Measurements from ENCODE around the gene CNTNAP2.

The CNTNAP2 gene

DNA sequence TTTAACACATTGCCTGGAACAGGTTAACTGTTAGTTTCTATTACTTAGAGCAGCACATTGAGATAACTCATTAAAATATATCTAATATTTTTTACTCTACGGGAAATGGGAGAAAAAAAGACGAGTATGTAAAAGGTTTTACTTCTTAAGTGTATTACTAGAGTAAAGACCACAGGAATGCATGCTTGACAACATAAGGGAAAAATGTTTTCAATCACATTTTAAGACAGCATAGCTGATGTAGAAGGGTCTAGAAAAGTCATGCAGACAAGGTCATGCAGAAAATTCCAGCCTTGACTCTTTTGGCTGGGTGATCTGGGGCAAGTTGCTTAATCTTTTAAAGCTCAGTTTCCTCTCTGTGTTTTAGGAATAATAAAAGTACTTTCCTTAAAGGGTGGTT lies 806.2 kb downstream of the CNTNAP2 start:
- H3K79me1 ChIP-seq (ENCODE audit: low read length), result no peaks in the 10 kb centered on the region
- no peaks in the 10 kb centered on the region for H3K79me2 ChIP-seq (ENCODE audit: control insufficient read depth, insufficient read depth, low read length)
- H3K18ac ChIP-seq (ENCODE audit: low read length), result no peak overlapping the region
- no peak overlapping the region for H3K27ac ChIP-seq (ENCODE audit: low read depth, low read length)
- H4K8ac ChIP-seq (ENCODE audit: low read depth, low read length), result no peak overlapping the region
- H3K27me3 ChIP-seq (ENCODE audit: insufficient read depth, low read length, poor library complexity), result no peaks in the 10 kb centered on the region
- H3K4me3 ChIP-seq (ENCODE audit: low read length), result no peak overlapping the region
- H2AK5ac ChIP-seq (ENCODE audit: low read length), result no peak overlapping the region
- H3K4me2 ChIP-seq (ENCODE audit: low read length), result no peak overlapping the region
- H2BK15ac ChIP-seq (replicated peaks; ENCODE audit: low read depth), result no peak overlapping the region
- H2BK120ac ChIP-seq (ENCODE audit: low read depth, low read length), result no peak overlapping the region
- no peak overlapping the region for H3K4ac ChIP-seq (ENCODE audit: low read depth, low read length)
- H3K4me1 ChIP-seq (ENCODE audit: control insufficient read depth, low read depth, low read length), result no peaks in the 10 kb centered on the region
- no peak overlapping the region for H3K9ac ChIP-seq (ENCODE audit: low read length)
- no peak overlapping the region for H3K23ac ChIP-seq (ENCODE audit: low read length)
- WGBS (ENCODE audit: extremely low coverage, insufficient coverage, low lambda C conversion rate), result no CpG with 5 or more reads among the region's 2 CpGs
- H3K56ac ChIP-seq (ENCODE audit: low read length), result no peak overlapping the region
- no peak for DNase-seq
- no peak overlapping the region for H4K5ac ChIP-seq (ENCODE audit: low read length)
- no peaks in the 10 kb centered on the region for H3K36me3 ChIP-seq (ENCODE audit: control insufficient read depth, insufficient read depth, low read length)
- H2BK5ac ChIP-seq (ENCODE audit: low read length), result no peak overlapping the region

GRCh38 chr7:146926841-146927240 lies 810.2 kb downstream of the CNTNAP2 start:
- Histone ChIP-seq H3K27ac (ENCODE audit: low read depth, low read length) (no peak overlapping the region), H3K4me1 (ENCODE audit: control insufficient read depth, low read depth, low read length) (no peaks in the 10 kb centered on the region), H3K36me3 (ENCODE audit: control insufficient read depth, insufficient read depth, low read length) (no peaks in the 10 kb centered on the region), H3K4ac (ENCODE audit: low read depth, low read length) (no peak overlapping the region), H3K56ac (ENCODE audit: low read length) (no peak overlapping the region), H3K79me1 (ENCODE audit: low read length) (no peaks in the 10 kb centered on the region), H3K18ac (ENCODE audit: low read length) (no peak overlapping the region), H3K23ac (ENCODE audit: low read length) (no peak overlapping the region), H4K5ac (ENCODE audit: low read length) (no peak overlapping the region), H3K9ac (ENCODE audit: low read length) (no peak overlapping the region), H2BK5ac (ENCODE audit: low read length) (no peak overlapping the region), H3K27me3 (ENCODE audit: insufficient read depth, low read length, poor library complexity) (no peaks in the 10 kb centered on the region), H2BK120ac (ENCODE audit: low read depth, low read length) (no peak overlapping the region), H2AK5ac (ENCODE audit: low read length) (no peak overlapping the region), H4K8ac (ENCODE audit: low read depth, low read length) (no peak overlapping the region), H3K4me2 (ENCODE audit: low read length) (no peak overlapping the region), H2BK15ac (replicated peaks; ENCODE audit: low read depth) (no peak overlapping the region), H3K79me2 (ENCODE audit: control insufficient read depth, insufficient read depth, low read length) (no peaks in the 10 kb centered on the region), H3K4me3 (ENCODE audit: low read length) (no peak overlapping the region)
- no CpG with 5 or more reads among the region's 2 CpGs for WGBS (ENCODE audit: extremely low coverage, insufficient coverage, low lambda C conversion rate)
- peak; percentile 6 for DNase-seq

DNA sequence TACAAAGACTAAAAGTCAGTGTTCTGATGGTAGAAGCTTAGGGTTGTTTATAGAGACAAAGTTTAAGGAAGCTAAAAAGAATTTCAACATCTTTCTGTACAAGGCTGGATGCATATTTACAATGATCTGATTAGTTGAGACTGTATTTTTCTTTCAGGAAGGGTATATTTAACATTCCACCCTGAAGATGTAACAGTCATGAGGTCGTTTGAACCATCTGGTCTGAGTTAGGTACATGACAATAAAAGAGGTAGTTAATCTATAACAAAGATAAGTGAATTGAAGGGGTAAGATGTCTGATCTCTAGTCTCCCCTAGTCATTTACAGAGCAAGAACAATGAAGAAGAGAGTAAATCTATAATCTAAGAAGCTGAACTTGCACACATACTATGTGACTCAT lies 821.2 kb downstream of the CNTNAP2 start:
- no peaks in the 10 kb centered on the region for H3K79me1 ChIP-seq (ENCODE audit: low read length)
- no peak overlapping the region for H3K23ac ChIP-seq (ENCODE audit: low read length)
- WGBS (ENCODE audit: extremely low coverage, insufficient coverage, low lambda C conversion rate), result no CpG with 5 or more reads among the region's 1 CpG
- H3K56ac ChIP-seq (ENCODE audit: low read length), result no peak overlapping the region
- H3K4me3 ChIP-seq (ENCODE audit: low read length), result no peak overlapping the region
- H3K27ac ChIP-seq (ENCODE audit: low read depth, low read length), result no peak overlapping the region
- no peak overlapping the region for H2BK120ac ChIP-seq (ENCODE audit: low read depth, low read length)
- DNase-seq, result no peak
- H4K5ac ChIP-seq (ENCODE audit: low read length), result no peak overlapping the region
- H3K36me3 ChIP-seq (ENCODE audit: control insufficient read depth, insufficient read depth, low read length), result no peaks in the 10 kb centered on the region
- H2BK15ac ChIP-seq (replicated peaks; ENCODE audit: low read depth), result no peak overlapping the region
- no peaks in the 10 kb centered on the region for H3K79me2 ChIP-seq (ENCODE audit: control insufficient read depth, insufficient read depth, low read length)
- no peak overlapping the region for H4K8ac ChIP-seq (ENCODE audit: low read depth, low read length)
- no peak overlapping the region for H3K4ac ChIP-seq (ENCODE audit: low read depth, low read length)
- H3K27me3 ChIP-seq (ENCODE audit: insufficient read depth, low read length, poor library complexity), result no peaks in the 10 kb centered on the region
- H2AK5ac ChIP-seq (ENCODE audit: low read length), result no peak overlapping the region
- no peak overlapping the region for H3K4me2 ChIP-seq (ENCODE audit: low read length)
- H2BK5ac ChIP-seq (ENCODE audit: low read length), result no peak overlapping the region
- no peak overlapping the region for H3K18ac ChIP-seq (ENCODE audit: low read length)
- no peaks in the 10 kb centered on the region for H3K4me1 ChIP-seq (ENCODE audit: control insufficient read depth, low read depth, low read length)
- no peak overlapping the region for H3K9ac ChIP-seq (ENCODE audit: low read length)

- no peak overlapping the region for H3K4me3 ChIP-seq (ENCODE audit: low read length)
- no peak overlapping the region for H3K9ac ChIP-seq (ENCODE audit: low read length)
- no peak overlapping the region for H2BK5ac ChIP-seq (ENCODE audit: low read length)
- no CpG with 5 or more reads among the region's 2 CpGs for WGBS (ENCODE audit: extremely low coverage, insufficient coverage, low lambda C conversion rate)
- no peak overlapping the region for H2AK5ac ChIP-seq (ENCODE audit: low read length)
- no peak overlapping the region for H2BK120ac ChIP-seq (ENCODE audit: low read depth, low read length)
- no peaks in the 10 kb centered on the region for H3K4me1 ChIP-seq (ENCODE audit: control insufficient read depth, low read depth, low read length)
- no peak overlapping the region for H3K23ac ChIP-seq (ENCODE audit: low read length)
- no peaks in the 10 kb centered on the region for H3K36me3 ChIP-seq (ENCODE audit: control insufficient read depth, insufficient read depth, low read length)
- no peak overlapping the region for H2BK15ac ChIP-seq (replicated peaks; ENCODE audit: low read depth)
- H3K4ac ChIP-seq (ENCODE audit: low read depth, low read length), result no peak overlapping the region
- H4K5ac ChIP-seq (ENCODE audit: low read length), result no peak overlapping the region
- no peak overlapping the region for H3K56ac ChIP-seq (ENCODE audit: low read length)
- no peak for DNase-seq
- no peaks in the 10 kb centered on the region for H3K27me3 ChIP-seq (ENCODE audit: insufficient read depth, low read length, poor library complexity)
- no peaks in the 10 kb centered on the region for H3K79me2 ChIP-seq (ENCODE audit: control insufficient read depth, insufficient read depth, low read length)
- no peak overlapping the region for H3K27ac ChIP-seq (ENCODE audit: low read depth, low read length)
- H4K8ac ChIP-seq (ENCODE audit: low read depth, low read length), result no peak overlapping the region
- no peak overlapping the region for H3K4me2 ChIP-seq (ENCODE audit: low read length)
- H3K79me1 ChIP-seq (ENCODE audit: low read length), result no peaks in the 10 kb centered on the region
- no peak overlapping the region for H3K18ac ChIP-seq (ENCODE audit: low read length)
Measured at GRCh38 chr7:146943483-146943882, 826.9 kb downstream of the CNTNAP2 start.

- H3K79me1 ChIP-seq (ENCODE audit: low read length), result no peaks in the 10 kb centered on the region
- no peak overlapping the region for H3K9ac ChIP-seq (ENCODE audit: low read length)
- H3K4me2 ChIP-seq (ENCODE audit: low read length), result no peak overlapping the region
- no peak overlapping the region for H2BK15ac ChIP-seq (replicated peaks; ENCODE audit: low read depth)
- H3K23ac ChIP-seq (ENCODE audit: low read length), result no peak overlapping the region
- H3K18ac ChIP-seq (ENCODE audit: low read length), result no peak overlapping the region
- H4K8ac ChIP-seq (ENCODE audit: low read depth, low read length), result no peak overlapping the region
- H3K56ac ChIP-seq (ENCODE audit: low read length), result no peak overlapping the region
- no peak for DNase-seq
- no CpG with 5 or more reads among the region's 1 CpG for WGBS (ENCODE audit: extremely low coverage, insufficient coverage, low lambda C conversion rate)
- H4K5ac ChIP-seq (ENCODE audit: low read length), result no peak overlapping the region
- H2AK5ac ChIP-seq (ENCODE audit: low read length), result no peak overlapping the region
- no peaks in the 10 kb centered on the region for H3K27me3 ChIP-seq (ENCODE audit: insufficient read depth, low read length, poor library complexity)
- H3K4ac ChIP-seq (ENCODE audit: low read depth, low read length), result no peak overlapping the region
- no peaks in the 10 kb centered on the region for H3K4me1 ChIP-seq (ENCODE audit: control insufficient read depth, low read depth, low read length)
- H2BK120ac ChIP-seq (ENCODE audit: low read depth, low read length), result no peak overlapping the region
- no peaks in the 10 kb centered on the region for H3K36me3 ChIP-seq (ENCODE audit: control insufficient read depth, insufficient read depth, low read length)
- no peak overlapping the region for H3K4me3 ChIP-seq (ENCODE audit: low read length)
- H2BK5ac ChIP-seq (ENCODE audit: low read length), result no peak overlapping the region
- H3K79me2 ChIP-seq (ENCODE audit: control insufficient read depth, insufficient read depth, low read length), result no peaks in the 10 kb centered on the region
- H3K27ac ChIP-seq (ENCODE audit: low read depth, low read length), result no peak overlapping the region
Measured at GRCh38 chr7:146948703-146949102, 832.1 kb downstream of the CNTNAP2 start.

GRCh38 chr7:146956321-146956720 lies 839.7 kb downstream of the CNTNAP2 start:
- Histone ChIP-seq H4K8ac (ENCODE audit: low read depth, low read length) (no peak overlapping the region), H3K4me1 (ENCODE audit: control insufficient read depth, low read depth, low read length) (no peaks in the 10 kb centered on the region), H4K5ac (ENCODE audit: low read length) (no peak overlapping the region), H3K36me3 (ENCODE audit: control insufficient read depth, insufficient read depth, low read length) (no peaks in the 10 kb centered on the region), H2BK15ac (replicated peaks; ENCODE audit: low read depth) (no peak overlapping the region), H3K18ac (ENCODE audit: low read length) (no peak overlapping the region), H3K4me2 (ENCODE audit: low read length) (no peak overlapping the region), H3K27me3 (ENCODE audit: insufficient read depth, low read length, poor library complexity) (no peaks in the 10 kb centered on the region), H2AK5ac (ENCODE audit: low read length) (no peak overlapping the region), H3K79me2 (ENCODE audit: control insufficient read depth, insufficient read depth, low read length) (no peaks in the 10 kb centered on the region), H2BK120ac (ENCODE audit: low read depth, low read length) (no peak overlapping the region), H3K4me3 (ENCODE audit: low read length) (no peak overlapping the region), H3K9ac (ENCODE audit: low read length) (no peak overlapping the region), H3K23ac (ENCODE audit: low read length) (no peak overlapping the region), H3K4ac (ENCODE audit: low read depth, low read length) (no peak overlapping the region), H2BK5ac (ENCODE audit: low read length) (no peak overlapping the region), H3K56ac (ENCODE audit: low read length) (no peak overlapping the region), H3K79me1 (ENCODE audit: low read length) (no peaks in the 10 kb centered on the region), H3K27ac (ENCODE audit: low read depth, low read length) (no peak overlapping the region)
- no peak for DNase-seq
